Suprapubic skin (tissue), 4 donors: Measurements from ENCODE around the gene TSR2. TPM values are rescaled to one million over a fixed set of nuclear protein-coding genes. Genes with fewer than 3 reads are reported as not detected.

Experiments used
- DNase-seq, 2 donors: peaks; one replicate each; pipeline ENCODE4 v3.0.0-alpha.2; 2019; ENCODE audit warnings: low spot score in 2 of 2
- H3K27ac ChIP-seq: fragments of 200-600 bp; sonication (generic); one replicate; pipeline ENCODE4 v1.5.1; 2019
- H3K27me3 ChIP-seq: fragments of 200-600 bp; sonication (generic); one replicate; pipeline ENCODE4 v1.5.1; 2019
- H3K36me3 ChIP-seq: fragments of 200-600 bp; sonication (generic); one replicate; pipeline ENCODE4 v1.5.1; 2019
- H3K4me1 ChIP-seq: fragments of 200-600 bp; sonication (generic); one replicate; pipeline ENCODE4 v1.5.1; 2019
- H3K4me3 ChIP-seq: fragments of 200-600 bp; sonication (generic); one replicate; pipeline ENCODE4 v1.5.1; 2019; ENCODE audit warnings: mild to moderate bottlenecking
- H3K9me3 ChIP-seq: fragments of 200-600 bp; sonication (generic); one replicate; pipeline ENCODE4 v1.5.1; 2019
- EP300 ChIP-seq: sonication (generic); formaldehyde crosslinking; IDR thresholded peaks from one replicate; pipeline ENCODE4 v1.6.1; 2017; ENCODE audit warnings: antibody characterized with exemption
- POLR2A ChIP-seq, 2 donors: fragments of 450-650 bp; IDR thresholded peaks; one replicate each; pipeline ENCODE4 v1.6.1; 2017; ENCODE audit warnings: antibody characterized with exemption in 2 of 2, mild to moderate bottlenecking in 2 of 2, moderate library complexity in 2 of 2
- POLR2AphosphoS5 ChIP-seq, 3 donors: sonication (generic); formaldehyde crosslinking; IDR thresholded peaks; one replicate each; pipeline ENCODE4 v1.6.1; 2017; ENCODE audit warnings: antibody characterized with exemption in 3 of 3
- WGBS: methylation state at CpG from one replicate; pipeline ENCODE4 v1.1.5; 2018; 5-methylcytosine and 5-hydroxymethylcytosine counted together
- total RNA-seq, 4 donors: library from RNA; depleted of rRNA; stranded (reverse); fragments of >200 nt; gene quantifications; one replicate each; pipeline ENCODE4 v1.1.0, GENCODE V29; 2016
- TF ChIP-seq, protein P1 (sequence below), 2 donors: fragments of 200-600 bp in 1 of 2; fragments of 450-650 bp in 1 of 2; sonication (generic) in 1 of 2; IDR thresholded peaks; one replicate each; pipeline ENCODE4 v1.5.1; 2016 to 2019; ENCODE audit warnings: antibody characterized with exemption in 2 of 2, mild to moderate bottlenecking in 1 of 2, moderate library complexity in 1 of 2

Gene TSR2
- total RNA-seq, 4 donors from 2014 or later = 18.2 to 26.3 (median 21.9) TPM

DNA sequence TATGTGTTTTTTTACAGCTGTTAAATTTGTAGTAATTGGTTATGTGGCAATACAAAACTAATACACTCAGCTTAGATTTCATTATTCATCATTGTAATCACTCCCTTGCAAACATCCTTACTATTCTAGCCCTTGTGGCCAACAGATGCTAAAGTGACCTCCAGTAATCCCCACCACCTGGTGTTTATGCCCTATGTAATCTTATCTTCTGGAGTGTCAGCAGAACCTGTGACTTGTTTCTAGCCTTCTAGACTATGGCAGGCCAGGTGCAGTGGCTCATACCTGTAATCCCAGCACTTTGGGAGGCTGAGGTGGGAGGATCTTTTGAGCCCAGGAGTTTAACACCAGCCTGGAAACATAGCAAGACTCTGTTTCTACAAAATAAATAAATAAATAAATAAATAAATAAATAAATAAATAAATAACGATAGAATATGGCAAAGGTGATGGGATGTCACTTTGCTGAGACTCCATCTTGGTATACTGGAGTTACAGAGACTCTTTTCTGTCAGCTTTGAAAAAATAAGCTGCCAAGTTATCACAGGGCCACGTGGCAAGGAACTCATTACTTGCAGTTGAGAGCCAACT, 12.3 kb upstream of the TSR2 start:
- TF ChIP-seq EP300 = no peak
- no peak for TF ChIP-seq POLR2AphosphoS5 (IDR thresholded peaks at IDR 0.05)
- no peak for TF ChIP-seq POLR2A (IDR thresholded peaks at IDR 0.05)
- TF ChIP-seq, protein P1, sequence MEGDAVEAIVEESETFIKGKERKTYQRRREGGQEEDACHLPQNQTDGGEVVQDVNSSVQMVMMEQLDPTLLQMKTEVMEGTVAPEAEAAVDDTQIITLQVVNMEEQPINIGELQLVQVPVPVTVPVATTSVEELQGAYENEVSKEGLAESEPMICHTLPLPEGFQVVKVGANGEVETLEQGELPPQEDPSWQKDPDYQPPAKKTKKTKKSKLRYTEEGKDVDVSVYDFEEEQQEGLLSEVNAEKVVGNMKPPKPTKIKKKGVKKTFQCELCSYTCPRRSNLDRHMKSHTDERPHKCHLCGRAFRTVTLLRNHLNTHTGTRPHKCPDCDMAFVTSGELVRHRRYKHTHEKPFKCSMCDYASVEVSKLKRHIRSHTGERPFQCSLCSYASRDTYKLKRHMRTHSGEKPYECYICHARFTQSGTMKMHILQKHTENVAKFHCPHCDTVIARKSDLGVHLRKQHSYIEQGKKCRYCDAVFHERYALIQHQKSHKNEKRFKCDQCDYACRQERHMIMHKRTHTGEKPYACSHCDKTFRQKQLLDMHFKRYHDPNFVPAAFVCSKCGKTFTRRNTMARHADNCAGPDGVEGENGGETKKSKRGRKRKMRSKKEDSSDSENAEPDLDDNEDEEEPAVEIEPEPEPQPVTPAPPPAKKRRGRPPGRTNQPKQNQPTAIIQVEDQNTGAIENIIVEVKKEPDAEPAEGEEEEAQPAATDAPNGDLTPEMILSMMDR (IDR thresholded peaks at IDR 0.05) = no peak
- H3K9me3 ChIP-seq = no peaks in the 10 kb centered on the region
- H3K4me3 ChIP-seq = no peak overlapping the region
- no peaks in the 10 kb centered on the region for H3K36me3 ChIP-seq
- H3K4me1 ChIP-seq = no peaks in the 10 kb centered on the region
- no peaks in the 10 kb centered on the region for H3K27me3 ChIP-seq
- DNase-seq = no peak
- no peak overlapping the region for H3K27ac ChIP-seq
- WGBS = 44% methylated on average over 2 of the region's 2 CpGs

DNA sequence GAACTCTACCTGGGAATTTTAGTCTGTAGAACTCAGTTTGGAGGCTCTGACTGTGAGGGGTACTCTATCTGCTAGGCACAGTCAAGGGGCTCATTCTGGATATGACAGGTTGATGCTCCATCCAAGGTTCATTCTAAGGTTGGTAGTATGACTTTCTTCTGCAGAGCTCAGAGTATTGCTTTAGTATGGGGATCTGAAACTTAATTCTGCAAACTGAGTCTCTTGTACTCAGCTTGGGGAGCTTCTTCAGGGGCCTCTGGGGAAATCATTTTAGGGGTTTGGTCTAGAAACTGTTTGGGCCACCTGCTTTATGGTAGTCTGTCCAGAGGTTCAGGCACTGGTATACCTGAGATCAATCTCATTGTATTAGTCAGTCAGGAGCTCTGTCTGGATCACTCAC, 9.7 kb upstream of the TSR2 start:
- Histone ChIP-seq H3K9me3 (no peaks in the 10 kb centered on the region), H3K4me1 (no peaks in the 10 kb centered on the region), H3K27ac (no peak overlapping the region), H3K36me3 (no peaks in the 10 kb centered on the region), H3K27me3 (no peaks in the 10 kb centered on the region), H3K4me3 (no peak overlapping the region)
- DNase-seq = no peak
- TF ChIP-seq EP300 (no peak), POLR2AphosphoS5 (IDR thresholded peaks at IDR 0.05) (no peak), POLR2A (IDR thresholded peaks at IDR 0.05) (no peak)
- TF ChIP-seq, protein P1 (IDR thresholded peaks at IDR 0.05) = no peak

DNA sequence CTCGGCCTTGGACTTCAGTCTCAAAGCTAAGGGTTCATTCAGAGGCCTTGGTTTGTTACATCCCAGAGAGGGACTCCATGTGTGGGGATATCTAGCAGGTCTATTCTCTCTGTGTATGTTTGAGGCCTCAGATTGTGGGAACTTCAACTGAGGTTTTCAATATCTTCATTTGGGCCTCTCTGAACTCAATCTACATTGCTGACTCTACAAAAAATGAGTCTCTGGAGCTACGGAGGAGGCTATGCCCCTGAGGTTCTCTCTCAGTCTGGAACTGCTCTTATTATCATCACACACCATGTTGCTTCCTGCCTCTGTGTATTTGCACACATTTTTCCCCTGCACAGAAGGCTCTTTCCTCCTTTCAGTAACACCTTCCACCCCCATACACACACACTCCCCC, 5.1 kb upstream of the TSR2 start:
- DNase-seq = no peak
- 72% methylated on average over 2 of the region's 2 CpGs for WGBS
- H3K27me3 ChIP-seq = no peaks in the 10 kb centered on the region
- TF ChIP-seq POLR2AphosphoS5 (IDR thresholded peaks at IDR 0.05) = no peak
- TF ChIP-seq EP300 = no peak
- TF ChIP-seq POLR2A (IDR thresholded peaks at IDR 0.05) = no peak
- TF ChIP-seq, protein P1 (IDR thresholded peaks at IDR 0.05) = no peak
- no peaks in the 10 kb centered on the region for H3K9me3 ChIP-seq
- no peak overlapping the region for H3K4me3 ChIP-seq
- H3K27ac ChIP-seq = no peak overlapping the region
- H3K36me3 ChIP-seq = no peaks in the 10 kb centered on the region
- H3K4me1 ChIP-seq = no peaks in the 10 kb centered on the region

DNA sequence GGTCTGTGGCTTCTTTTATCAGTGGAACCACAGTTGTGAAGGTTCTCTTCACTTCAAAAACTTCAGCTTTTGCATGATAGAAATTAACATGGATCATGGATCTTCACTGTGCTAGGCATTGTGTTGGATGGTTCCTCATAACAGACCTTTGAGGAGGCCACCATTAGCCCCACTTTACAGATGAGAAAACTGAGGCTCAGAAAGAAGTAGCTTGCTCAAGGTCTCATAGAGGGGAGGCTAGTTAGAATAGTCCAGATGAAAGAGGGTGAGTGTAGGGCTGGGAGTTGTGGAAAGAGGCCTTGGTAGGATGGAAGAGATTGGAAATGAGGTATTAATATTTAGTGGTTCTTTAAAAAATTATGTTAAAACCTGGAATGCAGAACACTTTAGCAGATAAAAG, 2.6 kb downstream of the TSR2 start:
- TF ChIP-seq POLR2AphosphoS5 (IDR thresholded peaks at IDR 0.05) (no peak), POLR2A (IDR thresholded peaks at IDR 0.05) (no peak), EP300 (no peak)
- TF ChIP-seq, protein P1 (IDR thresholded peaks at IDR 0.05) = no peak
- H3K4me3 ChIP-seq = no peak overlapping the region
- DNase-seq = no peak
- H3K9me3 ChIP-seq = no peaks in the 10 kb centered on the region
- H3K4me1 ChIP-seq = peaks cover 13% of the 10 kb centered on the region
- peaks cover 6% of the 10 kb centered on the region for H3K36me3 ChIP-seq
- no peaks in the 10 kb centered on the region for H3K27me3 ChIP-seq
- no peak overlapping the region for H3K27ac ChIP-seq

DNA sequence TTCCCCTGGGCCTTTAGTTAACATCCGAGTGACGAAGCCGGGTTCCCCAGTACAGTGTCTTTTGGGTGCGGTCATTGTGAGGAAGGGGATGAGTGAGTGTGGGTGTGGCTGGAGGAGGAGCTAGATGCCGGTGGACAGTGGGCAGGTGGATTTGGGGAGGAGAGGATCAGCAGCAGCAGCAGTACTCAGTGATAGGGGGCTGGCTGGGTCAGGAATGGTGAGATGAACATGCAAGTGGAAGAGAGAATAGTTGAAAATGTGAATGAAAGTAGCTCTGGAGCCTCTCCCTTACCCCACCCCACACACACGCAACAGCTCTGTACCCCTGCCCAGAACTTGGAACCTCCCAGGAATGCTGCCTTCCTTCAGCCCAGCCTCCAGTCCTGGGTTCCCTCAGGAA, 4.5 kb downstream of the TSR2 start:
- TF ChIP-seq, protein P1 (IDR thresholded peaks at IDR 0.05) = no peak
- TF ChIP-seq POLR2A (IDR thresholded peaks at IDR 0.05) (no peak), EP300 (no peak), POLR2AphosphoS5 (IDR thresholded peaks at IDR 0.05) (no peak)
- Histone ChIP-seq H3K27me3 (no peaks in the 10 kb centered on the region), H3K27ac (no peak overlapping the region), H3K36me3 (peaks cover 6% of the 10 kb centered on the region), H3K4me1 (peaks cover 13% of the 10 kb centered on the region), H3K4me3 (no peak overlapping the region), H3K9me3 (no peaks in the 10 kb centered on the region)
- DNase-seq = no peak
- 71% methylated on average over 6 of the region's 6 CpGs for WGBS
